HUES48 (cell line): ENCODE data around the gene FAM3C.
A peak's percentile ranks its signal among the peaks of the same experiment; 100 is the strongest.

Experiments
- H3K27ac ChIP-seq: one replicate; pipeline ENCODE4 v1.7.0; 2013; ENCODE audit warnings: low read depth, low read length, inconsistent platforms
- H3K27me3 ChIP-seq: 2 replicates; pipeline ENCODE4 v1.6.1; 2013; ENCODE audit warnings: mild to moderate bottlenecking, low read length; ENCODE audit not compliant: control insufficient read depth, insufficient read depth
- H3K36me3 ChIP-seq: 2 replicates; pipeline ENCODE4 v1.6.1; 2013; ENCODE audit warnings: low read length; ENCODE audit not compliant: control insufficient read depth, insufficient read depth
- H3K4me1 ChIP-seq: 2 replicates; pipeline ENCODE4 v1.6.1; 2013; ENCODE audit warnings: mild to moderate bottlenecking, low read length; ENCODE audit not compliant: control insufficient read depth, insufficient read depth
- H3K4me3 ChIP-seq: 2 replicates; pipeline ENCODE4 v1.5.1; 2013; ENCODE audit warnings: mild to moderate bottlenecking, low read depth, low read length
- H3K9ac ChIP-seq: 2 replicates; pipeline ENCODE4 v1.6.1; 2013; ENCODE audit warnings: mild to moderate bottlenecking, low read depth, low read length, moderate library complexity
- H3K9me3 ChIP-seq: 2 replicates; pipeline ENCODE4 v1.6.1; 2013; ENCODE audit warnings: low read length; ENCODE audit not compliant: control insufficient read depth, insufficient read depth

The FAM3C gene

GRCh38 chr7:121410829-121411596, 14.9 kb upstream of the FAM3C start:
- no peaks in the 10 kb centered on the region for H3K9me3 ChIP-seq
- no peak overlapping the region for H3K9ac ChIP-seq
- no peaks in the 10 kb centered on the region for H3K27me3 ChIP-seq
- H3K27ac ChIP-seq: no peak overlapping the region
- peaks cover 6% of the 10 kb centered on the region; the same call in 1 of the 2 replicates for H3K4me1 ChIP-seq
- no peak overlapping the region for H3K4me3 ChIP-seq
- no peaks in the 10 kb centered on the region for H3K36me3 ChIP-seq

- H3K9ac ChIP-seq: no peak overlapping the region
- no peaks in the 10 kb centered on the region for H3K27me3 ChIP-seq
- no peak overlapping the region for H3K27ac ChIP-seq
- H3K4me1 ChIP-seq: peaks cover 6% of the 10 kb centered on the region; the same call in 1 of the 2 replicates
- no peaks in the 10 kb centered on the region for H3K36me3 ChIP-seq
- no peaks in the 10 kb centered on the region for H3K9me3 ChIP-seq
- no peak overlapping the region for H3K4me3 ChIP-seq
Measured at GRCh38 chr7:121406944-121407343, 10.8 kb upstream of the FAM3C start.

GRCh38 chr7:121406461-121406860, 10.4 kb upstream of the FAM3C start:
- H3K36me3 ChIP-seq: no peaks in the 10 kb centered on the region
- no peak overlapping the region for H3K9ac ChIP-seq
- no peaks in the 10 kb centered on the region for H3K9me3 ChIP-seq
- H3K27ac ChIP-seq: no peak overlapping the region
- H3K27me3 ChIP-seq: no peaks in the 10 kb centered on the region
- 0 out of 2 replicates have a peak, but pooled peaks cover 5% of the 10 kb centered on the region for H3K4me1 ChIP-seq
- no peak overlapping the region for H3K4me3 ChIP-seq

- Histone ChIP-seq H3K4me3 (no peak overlapping the region), H3K9me3 (no peaks in the 10 kb centered on the region), H3K36me3 (no peaks in the 10 kb centered on the region), H3K9ac (no peak overlapping the region), H3K27me3 (no peaks in the 10 kb centered on the region), H3K4me1 (no peaks in the 10 kb centered on the region), H3K27ac (no peak overlapping the region)
Measured at GRCh38 chr7:121404348-121404747, 8.2 kb upstream of the FAM3C start.

- Histone ChIP-seq H3K27ac (no peak overlapping the region), H3K9ac (no peak overlapping the region)
Measured at GRCh38 chr7:121402701-121403100, 6.6 kb upstream of the FAM3C start.

GRCh38 chr7:121401896-121402295, 5.8 kb upstream of the FAM3C start:
- Histone ChIP-seq H3K4me3 (no peak overlapping the region), H3K9me3 (no peaks in the 10 kb centered on the region), H3K27me3 (no peaks in the 10 kb centered on the region), H3K9ac (no peak overlapping the region), H3K4me1 (no peaks in the 10 kb centered on the region), H3K36me3 (no peaks in the 10 kb centered on the region), H3K27ac (no peak overlapping the region)

More at GRCh38 chr7:121402701-121403100, 6.6 kb upstream of the FAM3C start:
- no peak overlapping the region for H3K4me3 ChIP-seq
- no peaks in the 10 kb centered on the region for H3K27me3 ChIP-seq
- no peaks in the 10 kb centered on the region for H3K36me3 ChIP-seq
- H3K4me1 ChIP-seq: no peaks in the 10 kb centered on the region
- H3K9me3 ChIP-seq: no peaks in the 10 kb centered on the region

GRCh38 chr7:121398246-121398645, 2.1 kb upstream of the FAM3C start:
- no peaks in the 10 kb centered on the region for H3K27me3 ChIP-seq
- H3K27ac ChIP-seq: no peak overlapping the region
- H3K36me3 ChIP-seq: no peaks in the 10 kb centered on the region
- H3K4me1 ChIP-seq: peaks cover 13% of the 10 kb centered on the region; the same call in 1 of the 2 replicates
- H3K9ac ChIP-seq: no peak overlapping the region
- H3K9me3 ChIP-seq: no peaks in the 10 kb centered on the region
- H3K4me3 ChIP-seq: no peak overlapping the region

GRCh38 chr7:121397822-121398221, 1.7 kb upstream of the FAM3C start:
- Histone ChIP-seq H3K27ac (no peak overlapping the region), H3K27me3 (no peaks in the 10 kb centered on the region), H3K4me1 (peaks cover 13% of the 10 kb centered on the region; the same call in 1 of the 2 replicates), H3K9ac (no peak overlapping the region), H3K4me3 (no peak overlapping the region), H3K9me3 (no peaks in the 10 kb centered on the region), H3K36me3 (no peaks in the 10 kb centered on the region)

GRCh38 chr7:121397361-121397760, 1.3 kb upstream of the FAM3C start:
- no peaks in the 10 kb centered on the region for H3K27me3 ChIP-seq
- H3K9me3 ChIP-seq: no peaks in the 10 kb centered on the region
- no peak overlapping the region for H3K27ac ChIP-seq
- peaks cover 4% of the 10 kb centered on the region; the same call in 1 of the 2 replicates for H3K36me3 ChIP-seq
- peaks cover 13% of the 10 kb centered on the region; the same call in 1 of the 2 replicates for H3K4me1 ChIP-seq
- H3K4me3 ChIP-seq: no peak overlapping the region
- no peak overlapping the region for H3K9ac ChIP-seq

GRCh38 chr7:121395494-121395960, 581 bp downstream of the FAM3C start:
- H3K9me3 ChIP-seq: no peaks in the 10 kb centered on the region
- H3K4me1 ChIP-seq: peaks cover 13% of the 10 kb centered on the region; the same call in 1 of the 2 replicates
- peak overlapping the region; percentile 70 for H3K9ac ChIP-seq
- H3K27me3 ChIP-seq: no peaks in the 10 kb centered on the region
- H3K36me3 ChIP-seq: peaks cover 5% of the 10 kb centered on the region; the same call in 1 of the 2 replicates
- peak overlapping the region; percentile 86 for H3K27ac ChIP-seq
- H3K4me3 ChIP-seq: peak overlapping the region; percentile 94

GRCh38 chr7:121394709-121395140, 1.4 kb downstream of the FAM3C start:
- peak overlapping the region; percentile 94 for H3K4me3 ChIP-seq
- no peak overlapping the region for H3K27ac ChIP-seq
- H3K9ac ChIP-seq: no peak overlapping the region
- peaks cover 5% of the 10 kb centered on the region; the same call in 1 of the 2 replicates for H3K36me3 ChIP-seq
- peaks cover 16% of the 10 kb centered on the region; the same call in 1 of the 2 replicates for H3K4me1 ChIP-seq
- no peaks in the 10 kb centered on the region for H3K9me3 ChIP-seq
- H3K27me3 ChIP-seq: no peaks in the 10 kb centered on the region
